Liver (tissue), 9 donors: ENCODE data around the gene IQSEC1. TPM values are rescaled to one million over a fixed set of nuclear protein-coding genes. Genes with fewer than 3 reads are reported as not detected.

ENCODE experiments used
- DNase-seq: peaks from one replicate; pipeline ENCODE4 v3.0.0-alpha.2; 2017; ENCODE audit warnings: low spot score
- H3K27ac ChIP-seq, 2 donors: one replicate each; pipeline ENCODE4 v1.7.0; 2013; ENCODE audit warnings: inconsistent platforms in 2 of 2, low read length in 2 of 2, control low read depth in 1 of 2, low read depth in 1 of 2, mild to moderate bottlenecking in 1 of 2
- H3K27me3 ChIP-seq, 4 donors: one replicate each; pipeline versions ENCODE4 v1.6.1 to v1.7.0; 2013; ENCODE audit warnings: low read length in 3 of 4, inconsistent platforms in 1 of 4, mild to moderate bottlenecking in 1 of 4, moderate library complexity in 1 of 4; ENCODE audit not compliant: control insufficient read depth in 4 of 4, insufficient read depth in 4 of 4
- H3K36me3 ChIP-seq, 4 donors: one replicate each; pipeline versions ENCODE4 v1.6.1 to v1.7.0; 2013; ENCODE audit warnings: low read length in 3 of 4, mild to moderate bottlenecking in 3 of 4, low read depth in 1 of 4, moderate library complexity in 1 of 4; ENCODE audit not compliant: control insufficient read depth in 4 of 4, insufficient read depth in 3 of 4
- H3K4me1 ChIP-seq, 4 donors: one replicate each; pipeline versions ENCODE4 v1.6.1 to v1.7.0; 2013; ENCODE audit warnings: low read length in 3 of 4, mild to moderate bottlenecking in 3 of 4, moderate library complexity in 1 of 4; ENCODE audit not compliant: control insufficient read depth in 4 of 4, insufficient read depth in 4 of 4
- H3K4me3 ChIP-seq, 3 donors: one replicate each; pipeline versions ENCODE4 v1.6.1 to v1.7.0; 2013; ENCODE audit warnings: low read length in 3 of 3, control low read depth in 1 of 3, low read depth in 1 of 3, mild to moderate bottlenecking in 1 of 3
- H3K9ac ChIP-seq, 2 donors: one replicate each; pipeline ENCODE4 v1.7.0; 2013; ENCODE audit warnings: low read length in 2 of 2, mild to moderate bottlenecking in 2 of 2, moderate library complexity in 2 of 2, control low read depth in 1 of 2, low read depth in 1 of 2
- H3K9me3 ChIP-seq, 4 donors: one replicate each; pipeline versions ENCODE4 v1.6.1 to v1.7.0; 2013; ENCODE audit warnings: low read length in 3 of 4; ENCODE audit not compliant: control insufficient read depth in 4 of 4
- EGR1 ChIP-seq, 2 donors: IDR thresholded peaks; 2 replicates each; pipeline ENCODE4 v1.6.1; 2016 to 2018; ENCODE audit warnings: antibody characterized with exemption in 2 of 2, low read depth in 2 of 2
- FOXA2 ChIP-seq: IDR thresholded peaks from 2 replicates; pipeline ENCODE4 v1.6.1; 2016; ENCODE audit warnings: antibody characterized with exemption
- GABPA ChIP-seq, 2 donors: IDR thresholded peaks in 1 of 2; conservative IDR thresholded peaks in 1 of 2; 2 replicates each; pipeline ENCODE4 v1.6.1; 2016; ENCODE audit warnings: antibody characterized with exemption in 2 of 2, mild to moderate bottlenecking in 1 of 2, moderate library complexity in 1 of 2
- HNF4A ChIP-seq, 2 donors: conservative IDR thresholded peaks; 2 replicates each; pipeline ENCODE4 v1.6.1; 2016; ENCODE audit warnings: antibody characterized with exemption in 2 of 2, mild to moderate bottlenecking in 2 of 2
- JUND ChIP-seq, 2 donors: IDR thresholded peaks; 2 replicates each; pipeline ENCODE4 v1.6.1; 2016; ENCODE audit warnings: antibody characterized with exemption in 2 of 2
- NR2F2 ChIP-seq: IDR thresholded peaks from 2 replicates; pipeline ENCODE4 v1.6.1; 2016; ENCODE audit warnings: antibody characterized with exemption
- RAD21 ChIP-seq, 2 donors: IDR thresholded peaks; 2 replicates each; pipeline ENCODE4 v1.6.1; 2016; ENCODE audit warnings: antibody characterized with exemption in 2 of 2, mild to moderate bottlenecking in 2 of 2
- RXRA ChIP-seq, 2 donors: IDR thresholded peaks; 2 replicates each; pipeline ENCODE4 v1.6.1; 2017 to 2018; ENCODE audit warnings: antibody characterized with exemption in 2 of 2, mild to moderate bottlenecking in 1 of 2
- SP1 ChIP-seq: IDR thresholded peaks from 2 replicates; pipeline ENCODE4 v1.6.1; 2018; ENCODE audit warnings: antibody characterized with exemption, mild to moderate bottlenecking
- TAF1 ChIP-seq: conservative IDR thresholded peaks from 2 replicates; pipeline ENCODE4 v1.6.1; 2016; ENCODE audit warnings: antibody characterized with exemption, mild to moderate bottlenecking
- YY1 ChIP-seq: IDR thresholded peaks from 2 replicates; pipeline ENCODE4 v1.6.1; 2016; ENCODE audit warnings: antibody characterized with exemption, mild to moderate bottlenecking
- WGBS: extraction: QIAGEN DNeasy Blood & Tissue Kit; methylation state at CpG from one replicate; pipeline ENCODE4 v1.1.7; 2013; 5-methylcytosine and 5-hydroxymethylcytosine counted together
- polyA plus RNA-seq, 2 donors: library from polyadenylated mRNA; stranded (reverse) in 1 of 2; unstranded in 1 of 2; fragments of 200-250 nt in 1 of 2; fragments of >200 nt in 1 of 2; fragmentation: Nextera tagmentation in 1 of 2; extraction: Ambion mirVana in 1 of 2; gene quantifications; one replicate each; pipeline versions ENCODE4 v1.2.1 to v1.2.3, GENCODE V29; 2013 to 2015
- total RNA-seq, 2 donors: library from RNA; depleted of rRNA; stranded (reverse); fragments of >200 nt; gene quantifications; one replicate each; pipeline ENCODE4 v1.2.3, GENCODE V29; 2014
- TF ChIP-seq, protein P1 (sequence below): IDR thresholded peaks from 2 replicates; pipeline ENCODE4 v1.6.1; 2016; ENCODE audit warnings: antibody characterized with exemption
- TF ChIP-seq, protein P2 (sequence below): IDR thresholded peaks from 2 replicates; pipeline ENCODE4 v1.6.1; 2016; ENCODE audit warnings: antibody characterized with exemption
- TF ChIP-seq, protein P3 (sequence below): fragments of 150-350 bp; IDR thresholded peaks from 2 replicates; pipeline ENCODE4 v1.5.1; 2017; ENCODE audit warnings: improper control_type of control experiment, low read depth, low read length; ENCODE audit not compliant: missing input control
- TF ChIP-seq, protein P4 (sequence below): IDR thresholded peaks from 2 replicates; pipeline ENCODE4 v1.6.1; 2016; ENCODE audit warnings: antibody characterized with exemption, mild to moderate bottlenecking
- donor health status: healthy.
- donor health status: healthy.
- donor health status: healthy.
- donor health status: healthy.
- donor health status: healthy.

Gene IQSEC1
- total and polyA plus RNA-seq, 4 donors = 12.7 to 56.0 (median 36.2) TPM

DNA sequence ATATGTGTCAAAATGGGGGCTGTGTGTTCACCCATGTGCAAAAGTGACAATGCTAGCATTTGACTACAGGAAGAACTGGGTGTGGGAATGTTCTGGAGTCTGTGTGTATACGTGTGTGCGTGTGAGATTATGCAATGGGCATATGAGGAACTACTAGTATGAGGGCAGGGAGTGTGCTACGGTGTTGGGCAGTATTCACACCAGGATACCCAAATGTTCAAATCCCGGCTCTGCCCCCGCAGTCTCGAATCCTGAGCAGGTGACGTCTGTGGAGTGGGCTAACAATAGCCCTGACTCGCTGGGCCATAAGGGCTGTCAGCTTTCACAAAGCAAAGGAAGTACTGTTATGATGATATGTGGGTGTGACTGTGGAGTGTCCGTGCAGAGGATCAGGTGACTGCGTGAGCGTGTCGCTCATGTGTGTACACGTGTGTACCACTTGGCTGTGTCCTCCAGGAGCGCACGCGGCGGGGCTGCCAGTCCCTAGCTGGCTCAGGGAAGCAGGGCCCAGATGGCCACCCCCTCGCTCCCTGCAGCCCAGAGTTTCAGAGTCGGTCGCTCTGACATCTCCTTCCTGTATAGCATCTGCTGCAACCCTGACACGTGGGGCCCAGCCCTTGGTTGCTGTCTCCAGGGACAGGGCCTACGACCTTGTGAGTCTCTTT, 27.2 kb downstream of the IQSEC1 start:
- Histone ChIP-seq H3K9ac (no peak overlapping the region), H3K4me3 (no peak overlapping the region)
- no peak for DNase-seq

DNA sequence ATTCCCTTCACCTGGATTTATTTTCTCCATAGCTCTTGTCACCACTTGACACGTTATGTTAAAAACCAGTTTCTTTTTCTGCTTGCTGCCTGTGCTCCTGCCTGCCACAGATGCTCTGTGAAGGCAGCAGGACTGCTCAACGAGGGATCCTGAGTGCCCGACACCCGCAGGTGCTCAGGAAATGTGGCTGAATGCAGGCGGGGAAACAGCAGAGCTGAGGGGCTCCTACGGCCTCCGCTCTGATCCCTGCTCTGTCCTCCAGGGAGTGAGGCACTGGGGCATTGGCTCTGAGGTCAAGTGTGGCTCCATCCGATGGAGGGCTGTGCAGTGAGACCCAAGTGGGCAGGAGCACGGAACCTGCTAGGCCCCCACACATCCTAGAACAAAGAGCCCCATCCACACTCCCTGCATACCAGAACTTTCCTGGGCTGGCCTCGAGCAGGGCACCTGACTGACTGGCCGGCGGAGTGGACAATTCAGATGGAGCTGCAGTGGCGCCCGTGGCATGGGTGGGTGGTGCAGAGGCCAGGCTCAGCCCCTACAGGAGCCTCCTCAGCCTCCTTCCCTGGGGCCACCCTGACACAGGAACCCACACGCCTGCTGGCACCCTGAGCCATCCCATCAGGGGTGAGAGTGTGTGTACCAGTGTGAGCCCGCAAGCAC, 27.9 kb downstream of the IQSEC1 start:
- TF ChIP-seq, protein P1, sequence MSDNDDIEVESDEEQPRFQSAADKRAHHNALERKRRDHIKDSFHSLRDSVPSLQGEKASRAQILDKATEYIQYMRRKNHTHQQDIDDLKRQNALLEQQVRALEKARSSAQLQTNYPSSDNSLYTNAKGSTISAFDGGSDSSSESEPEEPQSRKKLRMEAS = no peak
- TF ChIP-seq, protein P2, sequence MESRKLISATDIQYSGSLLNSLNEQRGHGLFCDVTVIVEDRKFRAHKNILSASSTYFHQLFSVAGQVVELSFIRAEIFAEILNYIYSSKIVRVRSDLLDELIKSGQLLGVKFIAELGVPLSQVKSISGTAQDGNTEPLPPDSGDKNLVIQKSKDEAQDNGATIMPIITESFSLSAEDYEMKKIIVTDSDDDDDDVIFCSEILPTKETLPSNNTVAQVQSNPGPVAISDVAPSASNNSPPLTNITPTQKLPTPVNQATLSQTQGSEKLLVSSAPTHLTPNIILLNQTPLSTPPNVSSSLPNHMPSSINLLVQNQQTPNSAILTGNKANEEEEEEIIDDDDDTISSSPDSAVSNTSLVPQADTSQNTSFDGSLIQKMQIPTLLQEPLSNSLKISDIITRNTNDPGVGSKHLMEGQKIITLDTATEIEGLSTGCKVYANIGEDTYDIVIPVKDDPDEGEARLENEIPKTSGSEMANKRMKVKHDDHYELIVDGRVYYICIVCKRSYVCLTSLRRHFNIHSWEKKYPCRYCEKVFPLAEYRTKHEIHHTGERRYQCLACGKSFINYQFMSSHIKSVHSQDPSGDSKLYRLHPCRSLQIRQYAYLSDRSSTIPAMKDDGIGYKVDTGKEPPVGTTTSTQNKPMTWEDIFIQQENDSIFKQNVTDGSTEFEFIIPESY = no peak
- no peak for TF ChIP-seq TAF1
- TF ChIP-seq SP1 = no peak
- no peak for TF ChIP-seq RXRA (IDR thresholded peaks at IDR 0.05)
- Histone ChIP-seq H3K27ac (no peak overlapping the region), H3K4me3 (no peak overlapping the region), H3K9ac (no peak overlapping the region), H3K27me3 (no peaks in the 10 kb centered on the region), H3K9me3 (no peaks in the 10 kb centered on the region), H3K36me3 (no peaks in the 10 kb centered on the region), H3K4me1 (no peaks in the 10 kb centered on the region)
- 89% methylated on average over 16 of the region's 16 CpGs for WGBS
- no peak for DNase-seq

More for the DNA sequence above, 27.2 kb downstream of the IQSEC1 start:
- Histone ChIP-seq H3K4me1 (no peaks in the 10 kb centered on the region), H3K27me3 (no peaks in the 10 kb centered on the region), H3K27ac (no peak overlapping the region), H3K9me3 (no peaks in the 10 kb centered on the region), H3K36me3 (no peaks in the 10 kb centered on the region)
- TF ChIP-seq, protein P3, sequence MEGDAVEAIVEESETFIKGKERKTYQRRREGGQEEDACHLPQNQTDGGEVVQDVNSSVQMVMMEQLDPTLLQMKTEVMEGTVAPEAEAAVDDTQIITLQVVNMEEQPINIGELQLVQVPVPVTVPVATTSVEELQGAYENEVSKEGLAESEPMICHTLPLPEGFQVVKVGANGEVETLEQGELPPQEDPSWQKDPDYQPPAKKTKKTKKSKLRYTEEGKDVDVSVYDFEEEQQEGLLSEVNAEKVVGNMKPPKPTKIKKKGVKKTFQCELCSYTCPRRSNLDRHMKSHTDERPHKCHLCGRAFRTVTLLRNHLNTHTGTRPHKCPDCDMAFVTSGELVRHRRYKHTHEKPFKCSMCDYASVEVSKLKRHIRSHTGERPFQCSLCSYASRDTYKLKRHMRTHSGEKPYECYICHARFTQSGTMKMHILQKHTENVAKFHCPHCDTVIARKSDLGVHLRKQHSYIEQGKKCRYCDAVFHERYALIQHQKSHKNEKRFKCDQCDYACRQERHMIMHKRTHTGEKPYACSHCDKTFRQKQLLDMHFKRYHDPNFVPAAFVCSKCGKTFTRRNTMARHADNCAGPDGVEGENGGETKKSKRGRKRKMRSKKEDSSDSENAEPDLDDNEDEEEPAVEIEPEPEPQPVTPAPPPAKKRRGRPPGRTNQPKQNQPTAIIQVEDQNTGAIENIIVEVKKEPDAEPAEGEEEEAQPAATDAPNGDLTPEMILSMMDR = no peak
- TF ChIP-seq FOXA2 = no peak
- TF ChIP-seq SP1 = no peak
- no peak for TF ChIP-seq EGR1 (IDR thresholded peaks at IDR 0.05; ENCODE audit: low read depth in 2 of 2)
- 84% methylated on average over 22 of the region's 22 CpGs for WGBS

DNA sequence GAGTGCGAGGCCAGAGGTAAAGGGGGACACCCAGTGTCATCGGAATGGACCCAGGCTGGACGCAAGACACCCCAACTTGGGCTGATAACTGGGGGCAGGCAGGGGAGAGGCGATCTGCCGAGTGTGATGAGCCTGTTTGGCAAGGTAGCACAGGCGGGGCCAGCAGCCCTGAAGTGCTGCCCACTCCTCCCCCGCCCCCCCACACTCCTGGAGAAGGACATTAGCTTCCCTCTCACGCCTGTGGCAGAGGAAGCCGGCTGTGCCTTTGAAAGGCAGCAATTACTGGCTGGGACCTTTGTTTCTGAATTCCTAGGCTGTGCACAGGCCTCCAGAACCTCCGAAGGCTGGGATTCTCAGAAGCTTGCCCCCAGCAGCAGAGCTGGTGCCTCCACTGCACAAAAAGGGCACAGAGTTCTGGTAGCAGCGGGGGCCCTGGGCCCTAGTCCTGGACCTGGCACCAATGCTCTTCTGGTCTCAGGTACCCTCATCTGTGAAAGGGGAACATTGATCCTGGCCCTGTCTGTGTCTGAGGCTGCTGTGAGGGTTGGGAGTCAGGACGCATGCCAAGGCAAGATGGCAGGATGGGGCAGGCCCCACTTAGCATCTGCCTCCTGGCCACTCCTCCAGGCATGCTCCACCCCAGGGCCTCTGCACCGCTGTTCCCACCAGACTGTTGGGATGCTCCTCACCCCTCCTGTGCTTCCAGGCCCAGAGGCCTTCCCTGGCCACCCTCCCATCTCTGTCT, 28.6 kb downstream of the IQSEC1 start:
- H3K4me3 ChIP-seq = no peak overlapping the region
- no peaks in the 10 kb centered on the region for H3K36me3 ChIP-seq
- no peaks in the 10 kb centered on the region for H3K4me1 ChIP-seq
- no peak for DNase-seq
- 91% methylated on average over 13 of the region's 13 CpGs for WGBS
- no peak overlapping the region for H3K27ac ChIP-seq
- no peak overlapping the region for H3K9ac ChIP-seq
- no peaks in the 10 kb centered on the region for H3K27me3 ChIP-seq
- no peaks in the 10 kb centered on the region for H3K9me3 ChIP-seq
- no peak for TF ChIP-seq YY1
- TF ChIP-seq, protein P2 = no peak
- TF ChIP-seq FOXA2 = no peak
- no peak for TF ChIP-seq EGR1 (IDR thresholded peaks at IDR 0.05; ENCODE audit: low read depth in 2 of 2)
- TF ChIP-seq JUND (IDR thresholded peaks at IDR 0.05) = no peak
- no peak for TF ChIP-seq TAF1
- TF ChIP-seq SP1 = no peak
- TF ChIP-seq NR2F2 = no peak
- TF ChIP-seq, protein P4, sequence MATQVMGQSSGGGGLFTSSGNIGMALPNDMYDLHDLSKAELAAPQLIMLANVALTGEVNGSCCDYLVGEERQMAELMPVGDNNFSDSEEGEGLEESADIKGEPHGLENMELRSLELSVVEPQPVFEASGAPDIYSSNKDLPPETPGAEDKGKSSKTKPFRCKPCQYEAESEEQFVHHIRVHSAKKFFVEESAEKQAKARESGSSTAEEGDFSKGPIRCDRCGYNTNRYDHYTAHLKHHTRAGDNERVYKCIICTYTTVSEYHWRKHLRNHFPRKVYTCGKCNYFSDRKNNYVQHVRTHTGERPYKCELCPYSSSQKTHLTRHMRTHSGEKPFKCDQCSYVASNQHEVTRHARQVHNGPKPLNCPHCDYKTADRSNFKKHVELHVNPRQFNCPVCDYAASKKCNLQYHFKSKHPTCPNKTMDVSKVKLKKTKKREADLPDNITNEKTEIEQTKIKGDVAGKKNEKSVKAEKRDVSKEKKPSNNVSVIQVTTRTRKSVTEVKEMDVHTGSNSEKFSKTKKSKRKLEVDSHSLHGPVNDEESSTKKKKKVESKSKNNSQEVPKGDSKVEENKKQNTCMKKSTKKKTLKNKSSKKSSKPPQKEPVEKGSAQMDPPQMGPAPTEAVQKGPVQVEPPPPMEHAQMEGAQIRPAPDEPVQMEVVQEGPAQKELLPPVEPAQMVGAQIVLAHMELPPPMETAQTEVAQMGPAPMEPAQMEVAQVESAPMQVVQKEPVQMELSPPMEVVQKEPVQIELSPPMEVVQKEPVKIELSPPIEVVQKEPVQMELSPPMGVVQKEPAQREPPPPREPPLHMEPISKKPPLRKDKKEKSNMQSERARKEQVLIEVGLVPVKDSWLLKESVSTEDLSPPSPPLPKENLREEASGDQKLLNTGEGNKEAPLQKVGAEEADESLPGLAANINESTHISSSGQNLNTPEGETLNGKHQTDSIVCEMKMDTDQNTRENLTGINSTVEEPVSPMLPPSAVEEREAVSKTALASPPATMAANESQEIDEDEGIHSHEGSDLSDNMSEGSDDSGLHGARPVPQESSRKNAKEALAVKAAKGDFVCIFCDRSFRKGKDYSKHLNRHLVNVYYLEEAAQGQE = no peak
- no peak for TF ChIP-seq GABPA (IDR thresholded peaks at IDR 0.05 in 1 of 2, conservative IDR thresholded peaks at IDR 0.05 in 1 of 2)
- no peak for TF ChIP-seq HNF4A (conservative IDR thresholded peaks at IDR 0.05)
- TF ChIP-seq RAD21 (IDR thresholded peaks at IDR 0.05) = no peak
